IPS-20b (cell line): ENCODE measurements around the gene SLC6A7.

Source experiments
- H3K27ac ChIP-seq: one replicate; pipeline ENCODE4 v1.5.1; 2013; ENCODE audit warnings: low read length
- H3K27me3 ChIP-seq: 2 replicates; pipeline ENCODE4 v1.6.1; 2013; ENCODE audit warnings: mild to moderate bottlenecking, low read length, inconsistent platforms; ENCODE audit not compliant: insufficient read depth
- H3K36me3 ChIP-seq: 2 replicates; pipeline ENCODE4 v1.6.1; 2013; ENCODE audit warnings: low read depth, mild to moderate bottlenecking, inconsistent platforms, low read length, moderate library complexity; ENCODE audit not compliant: insufficient read depth
- H3K4me1 ChIP-seq: 2 replicates; pipeline ENCODE4 v1.6.1; 2013; ENCODE audit warnings: mild to moderate bottlenecking, control low read depth, inconsistent platforms, low read length, moderate library complexity; ENCODE audit not compliant: insufficient read depth
- H3K4me3 ChIP-seq: 2 replicates; pipeline ENCODE4 v1.5.1; 2013; ENCODE audit warnings: mild to moderate bottlenecking, low read length, inconsistent platforms
- H3K9ac ChIP-seq: 2 replicates; pipeline ENCODE4 v1.6.1; 2013; ENCODE audit warnings: low read depth, mild to moderate bottlenecking, inconsistent platforms, low read length, moderate library complexity
- H3K9me3 ChIP-seq: 2 replicates; pipeline ENCODE4 v1.6.1; 2013; ENCODE audit warnings: mild to moderate bottlenecking, low read depth, low read length, inconsistent platforms; ENCODE audit not compliant: insufficient read depth

The SLC6A7 gene

GRCh38 chr5:150166037-150166649 lies 23.7 kb upstream of the SLC6A7 start:
- Histone ChIP-seq H3K9ac (no peak overlapping the region), H3K27ac (no peak overlapping the region), H3K4me3 (no peak overlapping the region), H3K36me3 (no peaks in the 10 kb centered on the region), H3K4me1 (peaks cover 5% of the 10 kb centered on the region), H3K27me3 (peaks cover 86% of the 10 kb centered on the region), H3K9me3 (no peaks in the 10 kb centered on the region)

- peaks cover 5% of the 10 kb centered on the region; the same call in 1 of the 2 replicates for H3K4me1 ChIP-seq
- H3K27ac ChIP-seq = no peak within 1 kb of the TSS
- no peaks in the 10 kb centered on the region for H3K36me3 ChIP-seq
- peaks cover 93% of the 10 kb centered on the region for H3K27me3 ChIP-seq
- H3K9me3 ChIP-seq = no peaks in the 10 kb centered on the region
- H3K9ac ChIP-seq = no peak within 1 kb of the TSS
- no peak within 1 kb of the TSS; the same call in 1 of the 2 replicates for H3K4me3 ChIP-seq
Measured at GRCh38 chr5:150166650-150167511, 23.0 kb upstream of the SLC6A7 start, which contains the start of gene CDX1. Gene CDX1 (plus strand): TSS chr5:150166778. CDS start chr5:150166877, 99 bp downstream.

GRCh38 chr5:150167512-150167850 lies 22.4 kb upstream of the SLC6A7 start:
- H3K27me3 ChIP-seq = peaks cover 96% of the 10 kb centered on the region
- no peak overlapping the region for H3K27ac ChIP-seq
- no peak overlapping the region for H3K9ac ChIP-seq
- peaks cover 5% of the 10 kb centered on the region; the same call in 1 of the 2 replicates for H3K4me1 ChIP-seq
- no peaks in the 10 kb centered on the region for H3K9me3 ChIP-seq
- H3K36me3 ChIP-seq = no peaks in the 10 kb centered on the region
- H3K4me3 ChIP-seq = no peak overlapping the region; the same call in 1 of the 2 replicates

GRCh38 chr5:150167908-150168307 lies 22.0 kb upstream of the SLC6A7 start:
- peaks cover 100% of the 10 kb centered on the region for H3K27me3 ChIP-seq
- peaks cover 5% of the 10 kb centered on the region; the same call in 1 of the 2 replicates for H3K4me1 ChIP-seq
- H3K4me3 ChIP-seq = no peak overlapping the region
- no peak overlapping the region for H3K9ac ChIP-seq
- no peaks in the 10 kb centered on the region for H3K9me3 ChIP-seq
- H3K36me3 ChIP-seq = no peaks in the 10 kb centered on the region
- H3K27ac ChIP-seq = no peak overlapping the region

- Histone ChIP-seq H3K9me3 (no peaks in the 10 kb centered on the region), H3K36me3 (no peaks in the 10 kb centered on the region), H3K4me3 (no peak overlapping the region), H3K4me1 (peaks cover 5% of the 10 kb centered on the region; the same call in 1 of the 2 replicates), H3K27ac (no peak overlapping the region), H3K9ac (no peak overlapping the region), H3K27me3 (peaks cover 100% of the 10 kb centered on the region)
Measured at GRCh38 chr5:150168864-150169263, 21.0 kb upstream of the SLC6A7 start.

- H3K4me3 ChIP-seq = no peak overlapping the region
- peaks cover 3% of the 10 kb centered on the region; the same call in 1 of the 2 replicates for H3K4me1 ChIP-seq
- H3K27me3 ChIP-seq = peaks cover 69% of the 10 kb centered on the region
- no peak overlapping the region for H3K9ac ChIP-seq
- H3K9me3 ChIP-seq = no peaks in the 10 kb centered on the region
- H3K36me3 ChIP-seq = no peaks in the 10 kb centered on the region
- no peak overlapping the region for H3K27ac ChIP-seq
Measured at GRCh38 chr5:150172145-150172544, 17.7 kb upstream of the SLC6A7 start.

- Histone ChIP-seq H3K27ac (no peak overlapping the region), H3K4me1 (0 out of 2 replicates have a peak, but pooled peaks cover under 1% of the 10 kb centered on the region), H3K27me3 (peaks cover 65% of the 10 kb centered on the region), H3K4me3 (no peak overlapping the region), H3K36me3 (no peaks in the 10 kb centered on the region), H3K9me3 (no peaks in the 10 kb centered on the region), H3K9ac (no peak overlapping the region)
Measured at GRCh38 chr5:150172556-150172955, 17.3 kb upstream of the SLC6A7 start.

- peaks cover 59% of the 10 kb centered on the region for H3K27me3 ChIP-seq
Measured at GRCh38 chr5:150173161-150173560, 16.7 kb upstream of the SLC6A7 start.

GRCh38 chr5:150174285-150174684 lies 15.6 kb upstream of the SLC6A7 start:
- H3K4me3 ChIP-seq = no peak overlapping the region
- no peaks in the 10 kb centered on the region for H3K4me1 ChIP-seq

More at GRCh38 chr5:150173161-150173560, 16.7 kb upstream of the SLC6A7 start:
- Histone ChIP-seq H3K4me1 (no peaks in the 10 kb centered on the region), H3K36me3 (no peaks in the 10 kb centered on the region), H3K4me3 (no peak overlapping the region), H3K27ac (no peak overlapping the region), H3K9ac (no peak overlapping the region), H3K9me3 (no peaks in the 10 kb centered on the region)

GRCh38 chr5:150175076-150175475 lies 14.8 kb upstream of the SLC6A7 start:
- Histone ChIP-seq H3K9ac (no peak overlapping the region), H3K4me1 (no peaks in the 10 kb centered on the region), H3K9me3 (no peaks in the 10 kb centered on the region), H3K27me3 (peaks cover 39% of the 10 kb centered on the region), H3K27ac (no peak overlapping the region), H3K4me3 (no peak overlapping the region), H3K36me3 (no peaks in the 10 kb centered on the region)

More at GRCh38 chr5:150174285-150174684, 15.6 kb upstream of the SLC6A7 start:
- peaks cover 47% of the 10 kb centered on the region for H3K27me3 ChIP-seq
- H3K27ac ChIP-seq = no peak overlapping the region
- H3K9ac ChIP-seq = no peak overlapping the region
- H3K9me3 ChIP-seq = no peaks in the 10 kb centered on the region
- H3K36me3 ChIP-seq = no peaks in the 10 kb centered on the region

- Histone ChIP-seq H3K36me3 (no peaks in the 10 kb centered on the region), H3K9me3 (no peaks in the 10 kb centered on the region), H3K9ac (no peak overlapping the region), H3K27me3 (peaks cover 35% of the 10 kb centered on the region), H3K4me3 (no peak overlapping the region), H3K4me1 (no peaks in the 10 kb centered on the region), H3K27ac (no peak overlapping the region)
Measured at GRCh38 chr5:150175536-150175935, 14.3 kb upstream of the SLC6A7 start.
